GM20000 (cell line): ENCODE data around the gene CACYBP.
A peak's percentile ranks its signal among the peaks of the same experiment; 100 is the strongest.

Source experiments
- DNase-seq: peaks from one replicate; pipeline ENCODE4 v3.0.0; 2012; ENCODE audit warnings: low spot score
- CTCF ChIP-seq: IDR thresholded peaks from 2 replicates; pipeline ENCODE4 v1.5.1; 2012; ENCODE audit warnings: mild to moderate bottlenecking, control low read depth; ENCODE audit errors: extremely low read depth, missing control alignments

Gene CACYBP

GRCh38 chr1:174999216-174999935 is 371 bp upstream of the CACYBP start:
- peak; percentile 95 for DNase-seq
- no peak for TF ChIP-seq CTCF

- TF ChIP-seq CTCF, result no peak
- DNase-seq, result no peak
Measured at GRCh38 chr1:175000697-175001187, 995 bp downstream of the CACYBP start.

DNA sequence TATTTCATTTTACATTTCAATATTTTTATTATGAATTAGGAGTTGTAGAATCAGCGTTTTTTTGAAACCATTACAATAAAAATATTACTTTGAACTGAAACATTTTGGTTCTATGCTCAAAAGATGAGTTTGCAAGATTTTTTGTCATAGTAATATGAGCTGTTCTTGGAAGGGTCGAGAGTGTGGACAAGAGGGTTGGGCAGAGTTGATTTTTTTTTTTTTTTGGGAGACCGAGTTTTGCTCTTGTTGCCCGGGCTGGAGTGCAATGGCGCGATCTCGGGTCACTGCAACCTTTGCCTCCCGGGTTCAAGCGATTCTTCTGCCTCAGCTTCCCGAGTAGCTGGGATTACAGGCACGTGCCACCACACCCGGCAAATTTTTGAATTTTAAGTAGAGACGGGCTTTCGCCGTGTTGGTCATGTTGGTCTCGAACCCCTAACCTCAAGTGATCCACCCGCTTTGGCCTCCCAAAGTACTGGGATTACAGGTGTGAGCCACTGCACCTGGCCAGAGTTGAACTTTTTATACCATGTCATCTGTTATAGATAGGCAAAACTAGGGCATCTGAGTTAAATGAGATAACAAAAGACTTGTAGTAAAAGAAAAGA is 3.3 kb downstream of the CACYBP start:
- no peak for TF ChIP-seq CTCF
- no peak for DNase-seq

DNA sequence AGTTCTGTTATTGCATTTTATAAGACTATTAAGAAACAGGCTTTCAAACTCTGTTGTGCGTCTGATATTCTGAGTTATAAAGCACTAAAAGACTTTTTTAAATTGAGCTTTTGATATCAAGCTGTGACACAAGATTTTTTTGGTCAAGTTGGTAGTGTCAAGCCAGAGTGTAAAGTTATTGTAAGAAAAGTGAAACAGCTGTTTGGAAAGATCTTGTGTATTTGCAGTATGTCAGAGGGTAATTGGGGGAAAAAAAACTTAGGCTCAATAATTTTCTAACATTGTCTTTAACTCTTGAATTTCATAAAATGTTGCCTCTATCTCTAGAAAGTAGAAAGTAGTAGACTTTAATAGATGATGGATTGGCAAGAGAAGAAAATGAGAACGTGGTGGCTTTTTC is 3.8 kb downstream of the CACYBP start:
- no peak for TF ChIP-seq CTCF
- DNase-seq, result no peak

- TF ChIP-seq CTCF, result no peak
- no peak for DNase-seq
Measured at GRCh38 chr1:175005085-175005783, 5.5 kb downstream of the CACYBP start.

DNA sequence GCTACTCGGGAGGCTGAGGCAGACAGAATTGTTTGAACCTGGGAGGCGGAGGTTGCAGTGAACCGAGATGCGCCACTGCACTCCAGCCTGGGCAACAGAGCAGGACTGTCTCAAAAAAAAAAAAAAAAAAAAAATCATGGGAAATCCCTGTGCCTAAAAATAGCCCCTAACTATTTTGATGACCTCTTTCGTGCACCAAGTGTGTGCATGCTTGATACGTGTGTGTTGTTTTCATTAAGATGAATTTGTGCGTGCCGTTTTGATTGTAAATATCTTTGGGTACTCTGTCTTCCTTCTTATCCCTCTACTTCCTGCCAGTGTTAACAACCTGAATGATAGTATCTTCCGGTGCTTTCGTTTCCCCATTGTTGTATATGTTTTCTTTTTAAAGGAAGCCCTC is 9.8 kb downstream of the CACYBP start:
- no peak for TF ChIP-seq CTCF
- no peak for DNase-seq

DNA sequence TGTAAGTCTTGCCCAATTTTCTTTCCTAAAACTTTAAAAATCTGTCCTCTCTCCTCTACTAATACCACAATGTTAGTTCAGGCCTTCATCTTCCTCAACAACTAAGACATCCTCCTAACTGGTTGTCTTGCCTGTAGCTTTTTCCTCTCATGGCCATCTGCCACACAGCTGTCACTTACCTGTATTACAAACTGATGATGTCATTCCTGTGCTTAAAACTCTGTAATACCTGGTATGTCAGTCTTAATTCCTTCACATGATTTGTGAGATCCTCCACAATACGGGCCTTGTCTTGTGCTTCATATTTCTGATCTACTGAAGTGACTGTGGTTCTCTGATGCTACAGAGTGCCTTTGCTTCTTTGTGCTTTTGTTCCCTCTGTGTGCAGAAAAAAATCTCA is 13.7 kb downstream of the CACYBP start:
- no peak for DNase-seq
- TF ChIP-seq CTCF, result no peak
